ENCODE measurements around the gene KRT1.

- no peak for TF ChIP-seq CTCF (IDR thresholded peaks at IDR 0.05)
- no peak for TF ChIP-seq POLR2AphosphoS5 (IDR thresholded peaks at IDR 0.05)
- TF ChIP-seq POLR2A (IDR thresholded peaks at IDR 0.05), result no peak
- no peak for TF ChIP-seq EP300 (IDR thresholded peaks at IDR 0.05)
Observed at GRCh38 chr12:52646613-52647012, 33.6 kb downstream of the KRT1 start.

Measured in suprapubic skin (tissue), 4 donors.